HG03135 (cell line): ENCODE results near the gene LRRC8E.

Source experiments
- ATAC-seq: cut with Tn5 transposase; IDR thresholded peaks from one replicate; pipeline ENCODE4 v1.9.1; 2021; ENCODE audit warnings: mild to moderate bottlenecking, moderate library complexity; ENCODE audit not compliant: unreplicated experiment

The LRRC8E gene

DNA sequence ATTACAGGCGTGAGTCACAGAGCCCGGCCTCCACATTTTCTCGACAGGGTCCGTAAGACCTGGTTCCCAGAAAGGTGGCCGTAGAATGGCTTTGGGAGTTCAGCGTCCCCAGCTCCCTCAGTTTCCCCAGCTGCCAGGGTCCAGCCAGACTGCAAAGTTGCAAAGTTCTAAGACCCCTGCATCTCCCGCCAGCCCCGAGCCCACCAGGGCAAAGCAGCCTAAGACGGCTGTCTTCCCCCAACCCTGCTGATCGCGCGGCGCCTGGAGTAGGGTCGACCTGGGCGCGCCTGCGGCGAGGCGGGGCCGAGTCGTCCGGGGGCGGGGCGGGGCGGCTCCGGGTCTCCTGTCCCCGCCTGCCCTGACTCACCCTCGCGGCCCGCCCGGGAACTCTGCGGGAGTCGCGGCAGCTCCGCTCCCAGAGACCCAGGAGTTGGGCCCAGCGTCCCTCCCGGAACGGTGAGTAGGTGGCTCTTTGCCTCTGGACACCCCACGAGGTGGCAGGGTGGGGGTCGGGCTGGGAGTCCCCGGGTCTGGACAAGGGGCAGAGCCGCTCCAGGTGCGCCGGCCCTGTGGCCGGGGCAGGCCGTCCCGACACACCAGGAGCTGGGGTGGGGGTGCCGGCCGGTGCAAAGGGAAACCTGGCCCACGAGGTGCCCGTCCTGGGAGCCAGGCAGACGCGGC is at the start of gene LRRC8E:
Gene LRRC8E, plus strand, starts transcription at position 366 of the 681 bp plus-strand sequence. CDS start 7,094 bp downstream, outside the sequence.
- no peak for ATAC-seq

DNA sequence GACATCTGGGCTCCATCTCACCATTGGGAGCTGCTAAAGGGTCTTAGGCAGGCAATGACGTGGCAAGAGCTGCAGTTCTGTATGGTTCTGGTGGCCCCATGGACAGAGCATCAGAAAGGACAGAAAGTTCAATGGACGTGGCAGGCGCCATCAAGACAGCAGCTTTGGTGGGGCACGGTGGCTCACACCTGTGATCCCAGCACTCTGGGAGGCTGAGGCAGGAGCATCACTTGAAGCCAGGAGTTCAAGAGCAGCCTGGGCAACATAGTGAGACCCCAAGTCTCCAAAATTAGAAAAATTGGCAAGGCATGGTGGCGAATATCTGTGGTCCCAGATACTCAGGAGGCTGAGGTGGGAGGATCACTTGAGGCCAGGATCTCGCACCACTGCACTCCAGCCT is 48.8 kb upstream of the LRRC8E start:
- ATAC-seq = no peak

DNA sequence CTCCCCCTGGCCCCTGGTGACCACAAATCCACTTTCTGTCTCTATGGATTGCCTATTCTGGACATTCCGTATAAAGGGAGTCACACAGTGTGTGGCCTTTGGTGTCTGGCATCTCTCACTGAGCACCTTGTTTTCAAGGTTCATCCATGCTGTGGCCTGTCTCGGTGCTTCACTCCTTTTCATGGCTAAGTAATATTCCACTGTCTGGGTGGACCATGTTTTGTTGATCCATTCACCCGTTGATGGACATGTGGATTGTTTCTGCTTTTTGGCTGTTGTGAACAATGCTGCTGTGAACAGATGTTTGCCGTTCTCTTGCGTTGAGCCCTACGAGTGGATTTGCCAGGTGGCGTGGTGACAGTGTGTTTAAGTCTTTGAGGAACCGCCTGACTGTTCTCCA is 47.7 kb upstream of the LRRC8E start:
- ATAC-seq = no peak

DNA sequence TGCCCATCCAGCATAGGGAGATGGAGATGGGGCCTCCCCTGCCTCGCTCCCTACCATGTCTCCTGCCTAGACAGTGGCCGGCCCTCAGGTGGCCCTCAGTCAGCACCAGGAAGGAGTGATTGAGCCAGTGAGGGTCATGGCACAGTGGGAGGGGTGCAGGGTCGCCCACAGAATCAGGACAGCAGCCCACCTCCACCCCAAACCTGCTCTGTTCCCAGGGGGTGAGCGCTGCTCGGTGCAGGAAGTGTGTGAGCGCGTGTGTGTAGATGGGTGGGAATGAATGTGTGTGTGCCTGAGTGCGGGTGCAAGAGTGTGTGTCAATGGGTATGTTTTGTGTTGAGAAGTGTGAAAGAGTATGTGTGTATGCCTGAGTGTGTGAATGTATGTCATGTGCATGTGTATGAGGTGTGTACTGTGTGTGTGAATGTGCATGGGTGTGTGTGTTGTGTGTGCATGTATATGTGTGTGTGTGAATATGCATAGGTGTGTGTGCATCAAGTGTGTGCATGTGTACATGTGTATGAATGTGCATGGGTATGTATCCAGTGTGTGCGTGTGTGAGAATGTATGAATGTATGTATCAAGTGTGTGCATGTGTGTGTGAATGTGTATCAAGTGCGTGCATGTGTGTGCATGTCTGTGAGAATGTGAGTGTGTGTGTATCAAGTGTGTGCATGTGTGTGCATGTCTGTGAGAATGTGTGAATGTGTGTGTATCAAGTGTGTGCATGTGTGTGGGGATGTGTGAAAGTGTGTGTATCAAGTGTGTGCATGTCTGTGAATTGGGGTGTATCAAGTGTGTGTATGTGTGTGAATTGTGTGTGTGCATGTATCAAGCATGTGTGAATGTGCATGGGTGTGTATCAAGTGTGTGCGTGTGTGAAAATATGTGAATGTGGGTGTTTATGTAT is 46.3 kb upstream of the LRRC8E start:
- ATAC-seq = no peak

DNA sequence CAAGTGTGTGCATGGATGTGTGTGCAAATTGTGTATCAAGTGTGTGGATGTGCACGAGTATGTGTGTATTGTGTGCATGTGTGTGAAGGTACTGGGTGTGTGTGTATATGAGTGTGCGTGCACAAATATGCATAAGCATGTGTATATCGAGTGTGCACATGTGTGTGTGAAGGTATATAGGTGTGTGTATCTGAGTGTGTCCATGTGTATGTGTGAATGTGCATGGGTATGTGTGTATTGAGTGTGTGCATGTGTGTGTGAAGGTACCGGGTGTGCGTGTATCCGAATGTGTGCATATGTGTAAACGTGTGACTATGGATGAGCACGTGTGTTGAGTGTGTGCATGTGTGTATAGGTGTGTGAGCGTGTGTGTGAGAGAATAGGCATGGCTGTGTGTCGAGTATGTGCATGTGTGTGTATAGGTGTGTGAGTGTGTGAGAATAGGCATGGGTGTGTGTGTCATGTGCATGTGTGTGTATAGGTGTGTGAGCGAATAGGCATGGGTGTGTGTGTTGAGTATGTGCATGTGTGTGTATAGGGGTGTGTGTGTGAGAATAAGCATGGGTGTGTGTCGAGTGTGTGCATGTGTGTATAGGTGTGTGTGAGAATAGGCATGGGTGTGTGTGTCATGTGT is 45.5 kb upstream of the LRRC8E start:
- ATAC-seq = no peak

DNA sequence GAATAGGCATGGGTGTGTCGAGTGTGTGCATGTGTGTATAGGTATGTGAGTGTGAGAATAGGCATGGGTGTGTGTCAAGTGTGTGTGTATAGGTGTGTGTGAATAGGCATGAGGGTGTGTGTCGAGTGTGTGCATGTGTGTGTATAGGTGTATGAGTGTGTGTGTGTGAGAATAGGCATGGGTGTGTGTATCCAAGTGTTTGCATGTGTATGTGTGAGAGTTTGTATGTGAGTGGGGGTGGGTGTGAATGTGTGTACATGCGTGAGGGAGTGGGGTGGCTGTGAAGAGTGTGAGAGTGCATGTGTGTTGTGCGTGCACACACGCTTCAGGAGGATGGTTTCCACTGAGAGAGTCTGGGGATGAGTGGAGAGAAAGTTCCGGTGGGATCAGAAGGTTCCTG is 44.8 kb upstream of the LRRC8E start:
- no peak for ATAC-seq

DNA sequence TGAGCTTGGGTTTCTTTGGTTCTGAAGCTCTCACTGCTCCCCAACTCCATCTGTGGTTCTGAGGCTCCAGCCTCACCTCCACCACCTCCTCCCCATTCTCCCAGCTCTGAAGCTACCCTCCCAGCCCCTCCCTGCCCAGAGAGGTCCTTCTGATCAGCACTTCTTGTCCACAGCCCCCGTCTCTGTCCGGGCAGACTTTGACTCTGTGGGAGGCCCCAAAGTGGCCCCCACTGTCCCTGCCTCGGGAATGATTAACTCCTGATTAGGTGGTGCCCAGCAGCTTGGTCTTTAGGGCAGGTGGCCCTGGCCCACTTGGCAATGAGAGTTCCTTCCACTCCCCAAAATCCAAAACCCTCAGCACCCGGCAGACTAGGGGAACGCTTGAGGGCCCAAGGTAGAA is 43.9 kb upstream of the LRRC8E start:
- ATAC-seq = no peak

DNA sequence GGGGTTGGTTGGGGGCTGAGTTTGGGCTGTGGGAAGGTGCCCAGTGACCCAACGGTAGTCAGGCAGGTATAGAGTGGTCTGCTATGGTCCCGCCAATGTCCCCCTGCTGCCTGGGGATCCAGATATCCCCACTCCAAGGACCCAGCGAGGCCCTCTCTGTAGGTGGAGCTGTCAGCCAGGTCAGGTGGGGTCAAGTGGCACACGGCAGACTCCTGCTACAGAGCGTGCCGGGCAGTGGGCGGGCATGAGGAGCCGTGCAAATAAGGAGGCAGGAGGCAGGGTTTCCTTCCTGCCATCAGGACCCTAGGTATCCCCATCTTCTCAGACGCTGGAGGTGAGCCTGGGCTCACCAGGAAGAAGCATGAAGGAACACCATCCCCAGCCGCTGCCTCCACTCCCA is 43.4 kb upstream of the LRRC8E start:
- ATAC-seq = no peak

DNA sequence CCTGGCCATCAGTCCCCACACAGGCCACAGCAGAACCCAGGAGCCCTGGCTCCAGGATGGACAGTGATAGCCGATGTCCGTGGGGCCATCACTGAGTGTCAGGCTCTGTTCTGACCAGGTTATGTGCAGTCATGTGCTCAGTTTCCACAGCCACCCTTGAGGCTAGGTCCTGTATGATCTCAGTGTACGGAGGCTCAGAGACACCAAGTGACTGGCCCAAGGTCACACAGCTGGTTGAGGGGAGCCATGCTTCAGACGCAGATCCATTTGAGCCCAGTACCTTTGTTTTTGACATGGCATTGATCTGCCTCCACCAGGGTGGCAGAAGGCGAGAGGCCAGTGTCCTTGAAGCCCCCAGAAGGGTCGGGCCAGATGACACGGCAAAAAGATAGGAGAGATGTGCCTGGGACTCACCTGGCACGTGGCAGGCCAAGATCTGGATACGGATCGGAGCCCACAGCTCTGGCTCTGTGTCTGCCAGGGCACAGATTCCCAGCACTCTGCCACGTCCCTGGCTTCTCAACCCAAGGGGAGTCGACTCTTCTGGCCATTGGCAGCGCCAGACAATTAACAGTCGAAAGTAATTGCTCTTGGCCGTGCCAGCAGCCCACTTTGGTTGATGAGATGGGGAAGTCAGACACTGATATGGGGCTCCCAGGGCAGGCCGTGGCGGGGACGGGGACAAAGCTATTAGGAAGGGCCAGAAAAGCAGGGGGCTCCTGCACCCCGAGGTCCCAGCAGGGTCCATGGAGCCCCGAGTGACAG is 42.7 kb upstream of the LRRC8E start:
- ATAC-seq = no peak

DNA sequence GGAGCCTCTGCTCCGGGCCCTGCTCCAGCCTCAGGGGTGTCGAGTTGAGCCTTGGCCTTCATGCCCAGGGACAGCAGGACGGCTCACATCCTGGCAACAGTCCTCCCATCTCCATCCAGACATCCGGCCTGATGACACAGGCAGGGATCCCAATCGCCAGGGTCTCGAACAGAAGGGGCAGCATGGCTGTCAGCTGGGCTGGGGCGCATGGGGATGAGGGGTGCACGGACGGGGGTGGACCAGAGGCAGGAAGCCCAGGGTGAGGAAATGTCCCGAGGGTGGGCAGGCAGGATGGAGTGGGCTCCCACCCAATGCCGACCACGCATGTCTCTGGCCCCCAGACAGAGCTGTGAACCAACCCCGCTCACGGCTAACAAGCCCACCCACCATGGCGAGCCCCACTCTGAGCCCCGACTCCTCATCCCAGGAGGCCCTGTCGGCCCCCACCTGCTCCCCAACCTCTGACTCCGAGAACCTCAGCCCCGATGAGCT is 42.1 kb upstream of the LRRC8E start:
- no peak for ATAC-seq

DNA sequence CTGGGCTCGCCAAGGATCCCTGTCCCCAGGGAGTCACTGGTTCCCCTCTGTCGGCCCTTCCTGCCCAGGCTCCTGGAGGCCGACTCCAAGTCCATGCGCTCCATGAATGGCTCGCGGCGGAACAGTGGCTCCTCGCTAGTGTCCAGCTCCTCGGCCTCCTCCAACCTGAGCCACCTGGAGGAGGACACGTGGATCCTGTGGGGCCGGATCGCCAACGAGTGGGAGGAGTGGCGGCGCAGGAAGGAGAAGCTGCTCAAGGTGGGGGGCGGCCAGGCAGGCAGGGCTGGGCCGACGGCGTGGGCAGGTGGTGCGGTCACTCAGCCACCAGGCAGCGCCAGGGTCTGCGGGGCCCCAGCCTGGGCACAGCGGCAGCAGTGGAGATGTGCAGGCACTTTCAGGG is 40.6 kb upstream of the LRRC8E start:
- no peak for ATAC-seq

DNA sequence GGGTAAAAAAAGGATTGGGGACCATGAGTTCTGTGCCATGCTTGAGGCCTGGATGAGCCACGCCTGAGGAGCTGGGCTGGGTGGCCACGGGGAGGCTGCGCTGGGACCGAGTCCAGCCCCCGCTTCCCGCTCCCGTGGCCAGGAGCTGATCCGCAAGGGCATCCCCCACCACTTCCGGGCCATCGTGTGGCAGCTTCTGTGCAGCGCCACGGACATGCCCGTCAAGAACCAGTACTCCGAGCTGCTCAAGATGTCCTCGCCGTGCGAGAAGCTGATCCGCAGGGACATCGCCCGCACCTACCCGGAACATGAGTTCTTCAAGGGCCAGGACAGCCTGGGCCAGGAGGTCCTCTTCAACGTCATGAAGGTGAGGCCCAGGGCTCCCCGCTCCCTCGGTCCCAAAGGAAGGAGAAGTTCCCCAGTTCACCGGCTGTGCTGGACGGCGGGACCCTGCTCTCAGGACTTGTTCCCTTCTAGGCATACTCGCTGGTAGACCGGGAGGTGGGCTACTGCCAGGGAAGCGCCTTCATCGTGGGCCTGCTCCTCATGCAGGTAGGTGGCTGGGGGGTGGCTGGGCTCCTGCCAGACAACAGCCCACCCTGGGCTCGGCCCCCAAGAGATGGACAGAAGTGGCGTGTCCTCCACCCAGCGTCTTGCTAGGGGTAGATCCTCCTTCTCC is 39.4 kb upstream of the LRRC8E start:
- ATAC-seq = no peak

DNA sequence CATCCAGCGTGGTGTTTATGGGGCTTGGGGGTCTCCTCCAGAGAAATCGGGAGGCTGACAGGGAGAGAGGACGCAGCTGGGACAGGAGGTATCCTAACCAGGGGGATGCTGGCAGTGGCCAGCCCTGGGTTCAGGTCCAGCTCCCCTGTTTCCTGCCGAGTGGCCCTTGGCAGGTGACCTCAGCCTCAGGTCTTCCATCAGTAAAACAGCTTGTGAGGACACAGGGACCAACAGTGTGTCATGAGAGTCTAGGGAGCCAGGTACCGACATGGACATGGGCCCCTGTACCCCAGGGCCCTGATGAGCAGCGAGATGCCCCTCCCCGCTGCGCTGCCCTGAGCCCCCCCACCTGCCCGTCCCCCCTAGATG is 38.7 kb upstream of the LRRC8E start:
- ATAC-seq = no peak

DNA sequence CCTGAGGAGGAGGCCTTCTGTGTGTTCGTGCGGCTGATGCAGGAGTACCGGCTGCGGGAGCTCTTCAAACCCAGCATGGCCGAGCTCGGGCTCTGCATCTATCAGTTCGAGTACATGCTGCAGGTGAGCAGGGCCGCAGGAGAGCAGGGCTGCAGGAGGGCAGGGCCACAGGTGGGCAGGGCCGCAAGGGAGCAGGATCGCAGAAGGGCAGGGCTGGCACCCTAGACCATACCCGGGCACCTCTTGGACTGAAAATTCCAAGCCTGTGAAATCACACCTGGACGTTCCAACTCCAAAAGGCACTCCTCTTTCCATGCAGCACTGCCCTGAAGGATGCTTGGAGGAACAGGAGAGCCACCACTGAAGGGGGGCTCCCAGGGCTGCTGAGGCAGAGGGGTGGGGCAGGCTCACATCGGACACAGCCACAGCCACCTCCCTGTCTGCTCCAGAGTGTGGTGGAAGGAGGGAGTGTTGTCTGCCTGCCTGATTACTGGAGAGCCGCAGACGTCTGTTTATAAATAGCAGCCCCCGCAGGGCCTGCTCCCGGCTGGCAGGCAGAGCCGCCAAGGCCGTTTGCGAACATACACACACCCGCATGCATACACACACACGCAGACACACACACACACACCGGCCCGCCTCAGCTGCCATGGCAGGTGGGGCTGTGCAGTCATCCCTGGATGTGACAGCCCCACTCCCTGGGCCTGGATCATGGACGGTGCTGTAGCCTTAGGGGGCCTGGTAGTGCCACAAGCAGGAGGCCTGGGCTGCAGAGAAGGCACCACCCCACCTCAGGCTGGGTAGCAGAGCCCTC is 38.1 kb upstream of the LRRC8E start:
- ATAC-seq = no peak

DNA sequence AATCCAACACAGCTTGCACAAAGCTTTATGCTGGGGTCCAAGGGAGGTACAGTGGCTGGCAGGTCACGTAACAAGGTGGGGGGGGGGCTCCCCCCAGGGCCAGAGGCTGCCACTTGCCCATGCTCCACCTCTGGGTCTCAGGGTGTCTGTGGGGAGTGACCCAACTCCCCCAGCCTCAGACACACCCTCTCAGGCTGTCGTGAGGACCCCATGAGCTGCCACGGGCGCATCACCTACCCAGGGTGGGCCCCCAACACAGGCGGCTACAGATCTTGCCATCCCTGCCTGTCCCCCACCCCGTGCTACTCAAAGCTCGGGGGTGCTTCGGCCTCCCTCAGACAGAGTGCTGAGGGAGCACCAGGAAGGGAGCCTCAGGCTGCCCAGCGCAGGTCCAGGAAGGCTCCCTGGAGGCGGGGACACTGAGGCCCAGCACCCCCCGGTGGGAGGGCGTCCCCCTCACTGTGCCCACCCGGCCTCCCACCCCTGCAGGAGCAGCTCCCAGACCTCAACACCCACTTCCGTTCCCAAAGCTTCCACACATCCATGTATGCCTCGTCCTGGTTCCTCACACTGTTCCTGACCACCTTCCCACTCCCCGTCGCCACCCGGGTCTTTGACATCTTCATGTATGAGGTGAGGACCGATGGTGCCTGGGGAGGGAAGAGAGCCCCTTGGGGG is 37.2 kb upstream of the LRRC8E start:
- ATAC-seq = no peak

DNA sequence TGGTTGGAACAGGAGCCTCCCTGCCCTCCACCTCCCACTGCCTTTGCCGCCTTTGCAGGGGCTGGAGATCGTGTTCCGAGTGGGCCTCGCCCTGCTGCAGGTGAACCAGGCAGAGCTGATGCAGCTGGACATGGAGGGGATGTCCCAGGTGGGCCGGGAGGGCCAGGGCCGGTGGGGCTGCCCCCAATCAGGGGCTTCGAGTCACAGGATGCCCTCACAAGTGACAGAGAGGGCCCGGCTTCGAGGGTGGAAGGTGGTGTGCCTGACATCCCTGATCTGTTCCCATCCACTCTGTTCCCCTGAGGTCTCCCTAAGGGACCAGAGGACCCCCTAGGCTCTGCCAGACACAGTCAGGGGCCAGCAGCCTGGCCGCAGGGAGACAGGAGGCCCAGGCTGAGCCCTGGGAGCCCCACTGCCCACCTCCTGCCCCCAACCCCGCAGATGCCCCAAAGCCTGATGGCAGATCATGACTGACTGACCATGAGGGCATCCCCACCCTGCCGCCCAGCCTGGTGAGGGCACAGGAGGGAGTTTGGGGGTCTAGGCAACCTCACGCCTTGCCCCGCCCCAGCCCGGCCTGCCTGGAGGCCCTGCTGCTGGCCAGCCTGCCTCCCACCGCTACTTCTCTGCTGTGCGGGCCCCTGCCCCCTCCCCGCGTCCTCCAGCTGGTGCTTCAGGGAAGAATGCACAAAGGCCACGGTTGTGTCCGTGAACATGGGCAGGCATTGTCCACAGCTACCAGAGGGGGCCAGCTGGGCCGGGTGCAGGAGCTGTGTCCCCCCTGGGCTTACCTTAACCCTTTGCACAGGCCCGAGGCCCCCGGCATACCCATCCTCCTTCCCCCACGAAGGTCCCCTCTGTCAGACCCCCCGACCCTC is 36.4 kb upstream of the LRRC8E start:
- ATAC-seq = no peak

DNA sequence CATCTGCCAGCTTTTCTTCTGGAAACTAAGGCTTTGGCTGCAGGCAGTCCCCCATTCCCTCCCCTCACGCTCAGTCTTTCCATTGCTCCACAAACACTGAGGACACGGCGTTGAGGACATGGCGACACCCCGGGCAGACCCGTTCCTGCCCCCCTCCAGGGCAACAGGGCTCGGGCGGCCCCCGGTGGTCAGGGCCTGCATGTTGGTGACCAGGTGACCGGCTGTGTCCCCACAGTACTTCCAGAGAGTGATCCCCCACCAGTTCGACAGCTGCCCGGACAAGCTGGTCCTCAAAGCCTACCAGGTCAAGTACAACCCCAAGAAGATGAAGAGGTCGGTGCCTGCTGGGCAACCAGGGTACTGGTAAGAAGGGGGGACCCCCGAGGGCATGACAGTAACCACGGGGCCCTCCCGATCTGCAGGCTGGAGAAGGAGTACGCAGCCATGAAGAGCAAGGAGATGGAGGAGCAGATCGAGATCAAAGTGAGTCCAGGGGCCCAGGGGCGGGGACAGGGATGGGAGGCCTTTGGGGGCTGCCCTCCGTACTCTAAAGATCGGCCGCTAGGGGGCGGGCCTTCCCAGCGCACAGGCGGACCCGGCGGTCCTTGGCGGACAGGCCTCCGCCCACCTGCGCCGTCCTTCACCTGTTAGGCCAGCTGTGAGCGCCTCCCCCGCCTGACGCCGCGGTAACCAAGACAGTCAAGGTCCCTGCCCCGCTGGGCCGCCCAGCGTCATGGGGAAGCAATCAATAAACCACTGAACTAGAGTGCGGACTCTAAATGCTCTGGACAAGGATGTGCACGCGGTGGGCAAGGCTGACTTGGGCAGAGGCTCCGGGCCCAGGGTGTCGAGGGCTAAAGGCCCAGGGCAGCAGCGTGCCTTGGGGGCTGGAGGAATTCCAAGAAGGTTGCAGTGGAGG is 35.2 kb upstream of the LRRC8E start:
- ATAC-seq = no peak
